Measurements from ENCODE around the gene TLK2.

DNA sequence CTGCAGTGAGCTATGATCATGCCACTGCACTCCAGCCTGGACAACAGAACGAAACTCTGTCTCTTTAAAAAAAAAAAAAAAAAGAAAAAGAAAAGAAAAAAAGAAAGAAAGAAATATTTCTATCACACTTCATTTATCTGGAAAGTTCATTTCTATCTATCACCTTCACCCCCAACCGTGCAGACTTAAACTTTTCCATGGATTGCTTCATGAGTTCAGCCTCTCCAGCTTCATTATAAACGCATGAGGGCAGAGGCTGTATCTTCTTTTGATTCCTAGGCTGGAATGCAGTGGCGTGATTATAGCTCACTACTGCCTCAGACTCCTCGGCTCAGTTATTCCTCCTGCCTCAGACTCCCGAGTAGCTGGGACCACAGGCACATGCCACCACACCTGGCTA is 177.0 kb downstream of the TLK2 start:
- TF ChIP-seq, protein P1, sequence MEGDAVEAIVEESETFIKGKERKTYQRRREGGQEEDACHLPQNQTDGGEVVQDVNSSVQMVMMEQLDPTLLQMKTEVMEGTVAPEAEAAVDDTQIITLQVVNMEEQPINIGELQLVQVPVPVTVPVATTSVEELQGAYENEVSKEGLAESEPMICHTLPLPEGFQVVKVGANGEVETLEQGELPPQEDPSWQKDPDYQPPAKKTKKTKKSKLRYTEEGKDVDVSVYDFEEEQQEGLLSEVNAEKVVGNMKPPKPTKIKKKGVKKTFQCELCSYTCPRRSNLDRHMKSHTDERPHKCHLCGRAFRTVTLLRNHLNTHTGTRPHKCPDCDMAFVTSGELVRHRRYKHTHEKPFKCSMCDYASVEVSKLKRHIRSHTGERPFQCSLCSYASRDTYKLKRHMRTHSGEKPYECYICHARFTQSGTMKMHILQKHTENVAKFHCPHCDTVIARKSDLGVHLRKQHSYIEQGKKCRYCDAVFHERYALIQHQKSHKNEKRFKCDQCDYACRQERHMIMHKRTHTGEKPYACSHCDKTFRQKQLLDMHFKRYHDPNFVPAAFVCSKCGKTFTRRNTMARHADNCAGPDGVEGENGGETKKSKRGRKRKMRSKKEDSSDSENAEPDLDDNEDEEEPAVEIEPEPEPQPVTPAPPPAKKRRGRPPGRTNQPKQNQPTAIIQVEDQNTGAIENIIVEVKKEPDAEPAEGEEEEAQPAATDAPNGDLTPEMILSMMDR (conservative IDR thresholded peaks at IDR 0.05 in 1 of 2, IDR thresholded peaks at IDR 0.05 in 1 of 2; ENCODE audit: extremely low read depth in 1 of 2, insufficient read depth in 1 of 2, low read depth in 1 of 2, low read length in 2 of 2): no peak
- TF ChIP-seq EZH2 (IDR thresholded peaks at IDR 0.05; ENCODE audit: borderline replicate concordance, low read length): no peak
